Keratinocyte (primary cell): ENCODE results near the gene MIEN1.

ENCODE experiments used
- CTCF ChIP-seq, 3 experiments: IDR thresholded peaks in 1 of 3; conservative IDR thresholded peaks in 1 of 3; optimal IDR thresholded peaks in 1 of 3; 2 replicates in 2 of 3; 3 replicates in 1 of 3; pipeline versions ENCODE3 to v1.5.1; 2011; ENCODE audit warnings: low read length in 3 of 3, mild to moderate bottlenecking in 3 of 3, moderate library complexity in 2 of 3, control low read depth in 1 of 3, inconsistent platforms in 1 of 3; ENCODE audit not compliant: insufficient read depth in 2 of 3; ENCODE audit errors: extremely low read depth in 1 of 3
- EZH2 ChIP-seq: IDR thresholded peaks from one replicate; pipeline ENCODE4 v1.6.1; 2012; ENCODE audit warnings: inconsistent platforms, mild to moderate bottlenecking, low read length, moderate library complexity

- TF ChIP-seq CTCF (optimal IDR thresholded peaks at IDR 0.05 in 1 of 3, IDR thresholded peaks at IDR 0.05 in 1 of 3, conservative IDR thresholded peaks at IDR 0.05 in 1 of 3; ENCODE audit: extremely low read depth in 1 of 3, insufficient read depth in 2 of 3, low read length in 3 of 3) (no peak), EZH2 (no peak)
Measured at GRCh38 chr17:39717660-39718059, 12.7 kb downstream of the MIEN1 start.
